T-helper 1 cell treated with Interleukin-12 subunit alpha and Interleukin-12 subunit beta and Interleukin-4 antibody, amounts not matched to agents 30 μg/mL and 1 μg/mL, for 36 hours (primary cell): ENCODE measurements around the gene NARF.
A peak's percentile ranks its signal among the peaks of the same experiment; 100 is the strongest.

Experiments
- H3K27ac Mint-ChIP-seq: one replicate; pipeline ENCODE4 v1.8.0; 2021; ENCODE audit warnings: mild to moderate bottlenecking, mixed read lengths
- H3K27me3 Mint-ChIP-seq: one replicate; pipeline ENCODE4 v1.8.0; 2021; ENCODE audit warnings: low read depth, mixed read lengths
- H3K36me3 Mint-ChIP-seq: one replicate; pipeline ENCODE4 v1.8.0; 2021; ENCODE audit warnings: low read depth, mixed read lengths
- H3K4me1 Mint-ChIP-seq: one replicate; pipeline ENCODE4 v1.8.0; 2021; ENCODE audit warnings: low read depth, mixed read lengths
- H3K4me3 Mint-ChIP-seq: one replicate; pipeline ENCODE4 v1.8.0; 2021; ENCODE audit warnings: mild to moderate bottlenecking, moderate library complexity, mixed read lengths
- H3K9me3 Mint-ChIP-seq: one replicate; pipeline ENCODE4 v1.8.0; 2021; ENCODE audit warnings: mixed read lengths

Gene NARF

GRCh38 chr17:82464567-82464929, 6.0 kb downstream of the NARF start:
- Mint-ChIP-seq H3K36me3 (peaks cover 61% of the 10 kb centered on the region), H3K4me1 (peaks cover 53% of the 10 kb centered on the region), H3K27ac (no peak overlapping the region), H3K27me3 (no peaks in the 10 kb centered on the region), H3K9me3 (no peaks in the 10 kb centered on the region), H3K4me3 (no peak overlapping the region)

DNA sequence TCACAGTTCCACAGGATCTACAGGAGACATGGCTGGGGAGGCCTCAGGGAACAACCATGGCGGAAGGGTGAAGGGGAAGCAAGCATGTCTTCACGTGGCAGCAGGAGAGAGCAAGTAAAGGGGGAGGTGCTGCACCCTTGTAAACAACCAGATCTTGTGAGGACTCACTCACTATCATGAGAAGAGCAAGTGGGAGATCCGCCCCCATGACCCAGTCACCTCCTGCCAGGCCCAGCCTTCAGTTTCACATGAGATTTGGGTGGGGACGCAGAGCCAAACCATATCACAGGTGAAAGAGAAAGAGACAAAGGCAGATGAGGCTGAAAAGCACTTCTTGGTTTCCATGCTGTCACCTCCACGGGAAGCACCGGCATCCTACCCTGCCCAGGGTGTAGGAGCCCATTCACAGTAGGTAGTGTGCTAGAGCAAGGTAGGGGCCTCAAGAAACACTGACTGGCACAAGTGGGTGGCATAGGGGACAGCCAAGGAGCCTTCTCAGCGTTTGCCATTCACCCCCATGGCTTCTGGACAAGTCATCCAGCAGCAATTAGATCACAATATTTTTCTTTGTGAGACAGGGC, 6.6 kb downstream of the NARF start:
- Mint-ChIP-seq H3K27ac (peak overlapping the region; percentile 73), H3K4me3 (no peak overlapping the region), H3K4me1 (peaks cover 56% of the 10 kb centered on the region), H3K27me3 (no peaks in the 10 kb centered on the region), H3K36me3 (peaks cover 64% of the 10 kb centered on the region), H3K9me3 (no peaks in the 10 kb centered on the region)

DNA sequence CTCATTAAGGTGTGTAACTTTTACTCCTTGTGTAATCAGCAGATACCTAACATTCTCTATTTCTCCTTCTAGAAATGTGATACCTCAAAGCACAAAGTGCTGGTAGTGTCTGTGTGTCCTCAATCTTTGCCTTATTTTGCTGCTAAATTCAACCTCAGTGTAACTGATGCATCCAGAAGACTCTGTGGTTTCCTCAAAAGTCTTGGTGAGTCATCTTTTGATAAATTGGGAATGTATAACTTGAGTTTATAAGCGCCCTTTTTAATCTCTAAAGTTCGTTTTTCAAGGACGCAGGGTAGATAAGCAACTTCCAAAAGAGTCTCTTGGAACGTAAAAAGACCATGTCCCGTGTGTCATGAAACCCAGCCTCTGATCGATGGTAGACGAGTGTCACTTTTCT, 10.2 kb downstream of the NARF start:
- H3K4me3 Mint-ChIP-seq: no peak overlapping the region
- H3K27me3 Mint-ChIP-seq: no peaks in the 10 kb centered on the region
- no peaks in the 10 kb centered on the region for H3K9me3 Mint-ChIP-seq
- no peak overlapping the region for H3K27ac Mint-ChIP-seq
- H3K36me3 Mint-ChIP-seq: peaks cover 51% of the 10 kb centered on the region
- H3K4me1 Mint-ChIP-seq: peaks cover 34% of the 10 kb centered on the region

DNA sequence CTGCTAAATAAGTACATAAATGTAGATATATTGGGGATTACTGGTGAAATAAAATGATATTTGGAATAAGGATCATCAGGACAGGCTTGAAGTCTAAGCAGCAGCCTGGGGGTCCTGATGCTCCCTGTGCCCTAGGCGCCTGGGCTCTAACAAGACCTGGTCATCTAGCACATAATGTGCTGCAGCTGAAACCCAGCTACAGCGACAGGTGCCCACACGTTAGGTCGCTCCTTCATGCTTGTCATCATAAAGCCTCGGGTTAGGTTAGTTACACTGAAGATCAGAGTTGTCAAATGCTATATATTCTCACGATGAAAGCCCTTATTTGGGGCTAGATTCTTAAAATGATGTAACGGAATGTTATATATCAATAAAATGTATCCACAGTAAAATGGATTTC, 11.5 kb downstream of the NARF start:
- Mint-ChIP-seq H3K4me3 (no peak overlapping the region), H3K27me3 (no peaks in the 10 kb centered on the region), H3K4me1 (peaks cover 24% of the 10 kb centered on the region), H3K36me3 (peaks cover 48% of the 10 kb centered on the region), H3K27ac (no peak overlapping the region), H3K9me3 (no peaks in the 10 kb centered on the region)

- Mint-ChIP-seq H3K9me3 (no peaks in the 10 kb centered on the region), H3K27ac (no peak overlapping the region), H3K4me3 (no peak overlapping the region), H3K4me1 (peaks cover 19% of the 10 kb centered on the region), H3K36me3 (peaks cover 40% of the 10 kb centered on the region), H3K27me3 (no peaks in the 10 kb centered on the region)
These were observed 15.9 kb downstream of the NARF start for GRCh38 chr17:82474223-82475010.

- H3K4me3 Mint-ChIP-seq: no peak overlapping the region
- no peaks in the 10 kb centered on the region for H3K27me3 Mint-ChIP-seq
- no peak overlapping the region for H3K27ac Mint-ChIP-seq
- peaks cover 41% of the 10 kb centered on the region for H3K36me3 Mint-ChIP-seq
- H3K9me3 Mint-ChIP-seq: no peaks in the 10 kb centered on the region
- H3K4me1 Mint-ChIP-seq: peaks cover 20% of the 10 kb centered on the region
These were observed 16.9 kb downstream of the NARF start for GRCh38 chr17:82475458-82475857.

DNA sequence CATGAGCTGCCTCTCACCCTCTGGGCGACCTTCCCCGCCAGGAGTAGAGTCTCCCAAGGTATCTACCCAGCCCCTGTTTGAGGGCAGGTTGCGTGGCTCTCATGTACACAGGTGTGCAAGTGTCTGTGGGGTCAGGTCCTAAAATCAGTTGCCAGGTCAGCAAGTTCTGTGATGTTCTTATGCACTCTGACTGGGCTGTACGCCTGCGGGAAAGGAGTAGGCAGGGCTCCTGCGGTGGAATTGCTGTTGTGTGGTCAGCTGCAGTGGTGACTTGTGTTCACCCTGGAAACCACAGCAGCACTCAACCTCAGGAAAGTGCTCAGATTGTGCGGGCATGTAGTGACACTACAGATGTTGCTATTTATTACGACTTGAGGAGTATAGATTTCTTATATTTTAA, 19.4 kb downstream of the NARF start:
- Mint-ChIP-seq H3K36me3 (peaks cover 41% of the 10 kb centered on the region), H3K4me1 (peaks cover 22% of the 10 kb centered on the region), H3K27me3 (no peaks in the 10 kb centered on the region), H3K27ac (peak overlapping the region; percentile 82), H3K4me3 (peak overlapping the region; percentile 42), H3K9me3 (no peaks in the 10 kb centered on the region)

- Mint-ChIP-seq H3K27me3 (no peaks in the 10 kb centered on the region), H3K36me3 (peaks cover 40% of the 10 kb centered on the region), H3K9me3 (no peaks in the 10 kb centered on the region), H3K27ac (peak overlapping the region; percentile 81), H3K4me1 (peaks cover 22% of the 10 kb centered on the region), H3K4me3 (no peak overlapping the region)
These were observed 21.1 kb downstream of the NARF start for GRCh38 chr17:82479602-82480001.

GRCh38 chr17:82480318-82480717, 21.8 kb downstream of the NARF start:
- H3K9me3 Mint-ChIP-seq: no peaks in the 10 kb centered on the region
- H3K4me3 Mint-ChIP-seq: no peak overlapping the region
- peaks cover 24% of the 10 kb centered on the region for H3K4me1 Mint-ChIP-seq
- H3K27me3 Mint-ChIP-seq: no peaks in the 10 kb centered on the region
- no peak overlapping the region for H3K27ac Mint-ChIP-seq
- H3K36me3 Mint-ChIP-seq: peaks cover 44% of the 10 kb centered on the region

DNA sequence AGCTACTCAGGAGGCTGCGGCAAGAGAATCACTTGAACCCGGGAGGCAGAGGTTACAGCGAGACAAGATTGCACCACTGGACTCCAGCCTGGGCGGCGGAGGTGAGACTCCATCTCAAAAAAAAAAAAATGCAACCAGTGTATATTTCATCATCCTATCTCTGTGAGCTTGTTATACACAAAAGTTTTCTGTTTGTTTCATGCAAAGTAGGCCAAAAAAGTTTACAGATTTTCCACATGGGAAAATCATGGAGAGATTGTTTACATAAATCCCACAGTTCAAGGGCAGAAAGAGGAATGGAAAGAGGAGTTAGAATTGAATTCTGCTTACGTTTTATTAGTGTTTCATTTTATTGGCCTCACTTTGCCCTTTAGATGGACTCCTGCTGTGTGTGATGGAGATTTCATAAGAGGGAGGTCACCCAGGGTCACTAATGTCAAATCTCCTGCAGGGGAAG, 24.7 kb downstream of the NARF start:
- Mint-ChIP-seq H3K27ac (no peak overlapping the region), H3K4me3 (no peak overlapping the region), H3K9me3 (no peaks in the 10 kb centered on the region), H3K27me3 (no peaks in the 10 kb centered on the region), H3K36me3 (peaks cover 53% of the 10 kb centered on the region), H3K4me1 (peaks cover 29% of the 10 kb centered on the region)

- H3K36me3 Mint-ChIP-seq: peaks cover 59% of the 10 kb centered on the region
- no peak overlapping the region for H3K27ac Mint-ChIP-seq
- H3K27me3 Mint-ChIP-seq: no peaks in the 10 kb centered on the region
- H3K4me3 Mint-ChIP-seq: no peak overlapping the region
- peaks cover 26% of the 10 kb centered on the region for H3K4me1 Mint-ChIP-seq
- H3K9me3 Mint-ChIP-seq: no peaks in the 10 kb centered on the region
These were observed 25.3 kb downstream of the NARF start for GRCh38 chr17:82483836-82484235.

GRCh38 chr17:82486231-82487094, 27.9 kb downstream of the NARF start:
- Mint-ChIP-seq H3K4me3 (peak overlapping the region; percentile 31), H3K27me3 (no peaks in the 10 kb centered on the region), H3K9me3 (no peaks in the 10 kb centered on the region), H3K36me3 (peaks cover 48% of the 10 kb centered on the region), H3K27ac (peak overlapping the region; percentile 62), H3K4me1 (peaks cover 22% of the 10 kb centered on the region)

GRCh38 chr17:82487910-82488309, 29.4 kb downstream of the NARF start:
- no peaks in the 10 kb centered on the region for H3K27me3 Mint-ChIP-seq

DNA sequence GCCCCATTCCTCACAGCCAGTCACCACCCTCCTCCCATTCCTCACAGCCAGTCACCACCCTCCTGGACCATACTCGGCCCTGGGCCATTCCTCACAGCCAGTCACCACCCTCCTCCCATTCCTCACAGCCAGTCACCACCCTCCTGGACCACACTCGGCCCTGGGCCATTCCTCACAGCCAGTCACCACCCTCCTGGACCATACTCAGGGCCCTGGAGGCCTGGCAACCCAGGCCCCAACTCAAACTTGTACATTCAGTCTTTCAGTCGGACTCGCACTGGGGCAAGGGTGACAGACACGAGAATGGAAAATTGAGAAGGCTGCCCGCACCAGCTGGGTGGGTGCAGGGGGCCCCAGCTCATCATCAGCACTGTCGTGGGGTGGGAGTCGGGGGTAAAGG, 30.6 kb downstream of the NARF start:
- H3K36me3 Mint-ChIP-seq: peaks cover 38% of the 10 kb centered on the region
- peak overlapping the region; percentile 55 for H3K27ac Mint-ChIP-seq

More at GRCh38 chr17:82487910-82488309, 29.4 kb downstream of the NARF start:
- Mint-ChIP-seq H3K36me3 (peaks cover 43% of the 10 kb centered on the region), H3K27ac (no peak overlapping the region), H3K4me1 (peaks cover 19% of the 10 kb centered on the region), H3K4me3 (no peak overlapping the region), H3K9me3 (no peaks in the 10 kb centered on the region)

More for the DNA sequence above, 30.6 kb downstream of the NARF start:
- H3K9me3 Mint-ChIP-seq: no peaks in the 10 kb centered on the region
- no peaks in the 10 kb centered on the region for H3K27me3 Mint-ChIP-seq
- peaks cover 23% of the 10 kb centered on the region for H3K4me1 Mint-ChIP-seq
- H3K4me3 Mint-ChIP-seq: no peak overlapping the region
